ENCODE results near the gene BCORL1.

The BCORL1 gene

DNA sequence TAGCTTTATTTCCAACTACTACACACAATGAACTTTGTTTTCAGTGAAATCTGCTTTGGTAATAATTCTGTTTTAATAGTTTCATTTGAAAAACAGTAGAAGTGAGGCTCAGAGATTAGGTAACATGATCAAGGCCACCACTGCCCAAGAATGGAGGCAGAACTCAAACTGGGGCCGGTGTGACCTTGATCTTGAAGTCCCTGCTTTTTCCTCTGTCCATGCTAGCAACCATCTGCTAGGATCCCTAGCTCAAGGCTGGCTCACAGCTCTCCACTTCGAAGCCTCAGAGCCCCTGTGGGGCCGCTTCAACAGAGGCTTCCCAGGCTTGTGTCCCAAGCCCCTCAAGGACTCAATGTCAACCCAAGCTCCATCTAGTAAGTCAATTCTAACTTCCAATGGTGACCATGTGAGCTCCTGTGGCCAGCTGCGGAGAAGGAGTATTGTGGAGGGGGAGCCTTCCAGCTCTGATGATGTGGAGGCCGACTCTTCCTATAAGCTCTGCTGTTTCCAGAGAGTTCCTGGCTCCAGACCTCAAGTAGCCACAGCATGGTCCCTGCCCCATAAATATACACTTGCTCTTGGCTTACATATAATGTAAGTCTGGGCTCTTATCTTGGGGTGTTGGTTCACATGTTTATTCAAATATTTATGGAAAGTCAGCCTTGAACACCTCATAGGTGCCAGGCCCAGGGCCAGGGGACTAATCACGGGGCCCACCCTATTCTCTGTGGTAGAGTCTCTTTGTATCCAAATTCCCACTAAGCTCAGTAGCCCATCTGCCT is 113.0 kb downstream of the BCORL1 start:
- TF ChIP-seq, protein P1, sequence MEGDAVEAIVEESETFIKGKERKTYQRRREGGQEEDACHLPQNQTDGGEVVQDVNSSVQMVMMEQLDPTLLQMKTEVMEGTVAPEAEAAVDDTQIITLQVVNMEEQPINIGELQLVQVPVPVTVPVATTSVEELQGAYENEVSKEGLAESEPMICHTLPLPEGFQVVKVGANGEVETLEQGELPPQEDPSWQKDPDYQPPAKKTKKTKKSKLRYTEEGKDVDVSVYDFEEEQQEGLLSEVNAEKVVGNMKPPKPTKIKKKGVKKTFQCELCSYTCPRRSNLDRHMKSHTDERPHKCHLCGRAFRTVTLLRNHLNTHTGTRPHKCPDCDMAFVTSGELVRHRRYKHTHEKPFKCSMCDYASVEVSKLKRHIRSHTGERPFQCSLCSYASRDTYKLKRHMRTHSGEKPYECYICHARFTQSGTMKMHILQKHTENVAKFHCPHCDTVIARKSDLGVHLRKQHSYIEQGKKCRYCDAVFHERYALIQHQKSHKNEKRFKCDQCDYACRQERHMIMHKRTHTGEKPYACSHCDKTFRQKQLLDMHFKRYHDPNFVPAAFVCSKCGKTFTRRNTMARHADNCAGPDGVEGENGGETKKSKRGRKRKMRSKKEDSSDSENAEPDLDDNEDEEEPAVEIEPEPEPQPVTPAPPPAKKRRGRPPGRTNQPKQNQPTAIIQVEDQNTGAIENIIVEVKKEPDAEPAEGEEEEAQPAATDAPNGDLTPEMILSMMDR (conservative IDR thresholded peaks at IDR 0.05; ENCODE audit: low read depth, low read length): no peak
- H3K4me3 ChIP-seq (ENCODE audit: low read depth, low read length): no peak overlapping the region
- DNase-seq (ENCODE audit: low read depth): no peak

DNA sequence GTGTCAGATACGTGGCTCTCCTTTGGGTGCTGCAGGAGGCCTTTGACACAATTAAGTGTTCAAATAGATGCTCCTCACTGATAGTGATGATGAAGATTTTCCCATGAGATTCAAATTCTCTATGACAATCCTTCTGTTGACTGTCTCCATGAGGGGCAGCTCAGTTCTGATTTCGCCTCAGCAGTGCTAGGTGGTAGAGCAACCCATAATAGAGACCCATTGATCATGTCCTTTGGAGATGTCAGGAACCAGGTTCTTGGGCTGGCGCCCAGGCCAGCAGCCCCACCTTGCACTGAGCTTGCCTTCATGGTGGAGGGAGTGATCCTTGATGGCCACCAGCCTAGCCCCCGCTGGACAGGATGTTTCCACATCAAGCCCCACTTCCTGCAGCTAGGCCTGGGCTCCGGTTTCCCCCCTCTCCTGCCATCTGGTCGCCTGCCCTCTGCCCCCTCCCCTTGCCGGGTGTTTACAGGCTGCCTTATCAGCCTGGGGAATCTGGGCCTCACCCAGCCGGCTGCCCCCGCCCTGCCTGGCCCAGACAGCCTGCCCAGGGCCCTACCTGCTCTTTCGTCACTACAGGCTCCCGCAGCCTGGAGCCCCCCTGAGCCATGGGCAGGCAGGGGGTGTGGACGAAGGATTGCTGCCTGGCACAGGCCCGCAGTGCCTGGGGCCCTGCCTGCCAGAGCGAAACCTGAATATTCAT is 115.2 kb downstream of the BCORL1 start:
- no peak for DNase-seq (ENCODE audit: low read depth)
- no peak overlapping the region for H3K4me3 ChIP-seq (ENCODE audit: low read depth, low read length)

DNA sequence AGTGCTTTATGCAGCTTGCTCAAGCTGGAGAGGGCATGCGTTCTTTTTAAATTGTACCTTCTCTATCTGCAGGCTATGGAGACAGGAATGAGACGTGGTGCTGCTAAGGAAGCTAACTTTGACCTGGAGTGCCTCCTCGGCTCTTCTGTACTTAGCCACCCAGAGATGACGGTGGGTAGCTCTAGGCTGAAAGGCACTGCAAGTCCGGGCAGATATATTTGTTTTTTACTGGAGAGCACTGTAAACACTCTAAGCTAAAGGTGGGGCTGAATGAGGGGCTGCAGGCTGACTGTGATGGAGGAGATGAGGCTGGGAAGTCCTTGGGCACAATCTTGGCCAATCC is 115.7 kb downstream of the BCORL1 start:
- DNase-seq (ENCODE audit: low read depth): no peak
- TF ChIP-seq, protein P1 (conservative IDR thresholded peaks at IDR 0.05; ENCODE audit: low read depth, low read length): no peak
- no peak overlapping the region for H3K4me3 ChIP-seq (ENCODE audit: low read depth, low read length)

More for the DNA sequence above, 115.2 kb downstream of the BCORL1 start:
- TF ChIP-seq, protein P1 (conservative IDR thresholded peaks at IDR 0.05; ENCODE audit: low read depth, low read length): no peak

DNA sequence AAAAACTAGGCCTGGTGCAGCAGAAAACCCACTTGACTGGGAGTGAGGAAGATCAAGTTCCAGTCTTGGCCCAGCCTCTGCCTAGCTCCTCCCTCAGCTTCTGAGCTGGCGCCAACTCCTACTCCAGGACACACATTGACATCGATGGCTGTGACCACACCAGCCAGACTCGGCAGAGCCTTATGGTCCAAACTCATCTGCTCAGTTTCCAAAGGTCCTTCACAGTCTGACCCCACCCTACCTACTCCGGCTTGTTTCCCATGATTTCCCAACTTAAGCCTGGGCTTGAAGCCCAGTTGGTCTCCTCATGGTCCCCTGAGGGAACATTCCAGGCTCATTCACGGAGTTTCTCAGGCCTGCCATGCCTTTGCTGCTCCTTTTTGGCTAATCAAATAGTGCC is 117.7 kb downstream of the BCORL1 start:
- peak; percentile 72 for DNase-seq (ENCODE audit: low read depth)
- no peak overlapping the region for H3K4me3 ChIP-seq (ENCODE audit: low read depth, low read length)
- TF ChIP-seq, protein P1 (conservative IDR thresholded peaks at IDR 0.05; ENCODE audit: low read depth, low read length): no peak

DNA sequence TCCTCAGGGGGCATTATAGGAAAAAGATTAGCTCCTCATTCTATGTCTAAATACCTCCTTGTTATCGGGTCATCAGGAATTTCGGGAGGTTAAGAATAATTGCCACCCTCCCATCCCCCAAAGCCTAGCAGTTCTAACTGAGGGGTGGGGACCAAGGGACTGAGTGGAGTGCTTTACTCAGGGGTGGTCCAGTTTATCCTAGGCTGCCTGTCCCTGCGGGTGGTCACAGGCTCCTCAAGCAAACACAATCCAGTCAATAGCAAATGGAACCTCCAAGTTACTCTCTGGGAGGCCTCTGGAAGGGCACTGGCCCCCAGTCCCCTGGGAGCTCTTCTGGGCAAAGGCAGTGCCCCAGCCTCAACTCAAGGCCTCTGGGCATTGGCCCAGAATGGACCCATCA is 121.2 kb downstream of the BCORL1 start:
- no peak for DNase-seq (ENCODE audit: low read depth)
- TF ChIP-seq, protein P1 (conservative IDR thresholded peaks at IDR 0.05; ENCODE audit: low read depth, low read length): no peak

DNA sequence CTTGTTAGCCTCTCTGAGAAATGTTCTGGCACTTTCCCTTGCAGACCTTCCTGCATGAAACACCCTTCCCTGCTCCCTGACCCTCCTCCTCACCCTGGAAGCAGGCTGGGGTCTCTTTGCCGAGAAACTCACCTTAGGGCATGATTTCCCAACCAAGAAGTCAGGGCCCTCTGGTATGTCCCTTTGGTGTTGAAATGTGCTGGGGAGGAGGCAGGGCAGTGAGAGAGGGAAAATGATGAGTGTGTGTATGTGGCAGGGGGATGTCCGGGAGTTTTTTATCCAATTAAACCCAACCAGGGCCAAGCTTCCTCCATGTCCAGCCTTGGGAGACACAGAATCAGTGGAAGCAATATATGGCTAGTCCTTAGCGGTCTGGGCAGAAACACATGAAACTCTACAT is 122.8 kb downstream of the BCORL1 start:
- TF ChIP-seq, protein P1 (conservative IDR thresholded peaks at IDR 0.05; ENCODE audit: low read depth, low read length): no peak
- no peak overlapping the region for H3K4me3 ChIP-seq (ENCODE audit: low read depth, low read length)
- DNase-seq (ENCODE audit: low read depth): peak; percentile 38

More for the DNA sequence above, 121.2 kb downstream of the BCORL1 start:
- H3K4me3 ChIP-seq (ENCODE audit: low read depth, low read length): no peak overlapping the region

Data from choroid plexus epithelial cell (primary cell).